Fibroblast of skin of left quadriceps (primary cell): ENCODE data around the gene METTL26.

ENCODE experiments used
- DNase-seq, 2 experiments: peaks; one replicate each; pipeline ENCODE4 v3.0.0-alpha.2; 2013; ENCODE audit warnings: low read depth in 2 of 2

METTL26 gene

GRCh38 chr16:674968-675883 lies 39.1 kb upstream of the METTL26 start, which contains the start of gene RHBDL1:
TSS of gene RHBDL1 (plus strand) at chr16:675671. CDS start at chr16:675791, 120 bp downstream.
- no peak for DNase-seq

- no peak for DNase-seq
Observed at GRCh38 chr16:674214-674881, 38.2 kb upstream of the METTL26 start.

- DNase-seq: no peak
Observed at GRCh38 chr16:673399-673991, 37.4 kb upstream of the METTL26 start.

- no peak for DNase-seq
Observed at GRCh38 chr16:672851-673250, 36.7 kb upstream of the METTL26 start.

GRCh38 chr16:672371-672770 lies 36.3 kb upstream of the METTL26 start:
- DNase-seq: no peak

GRCh38 chr16:671353-672131 lies 35.4 kb upstream of the METTL26 start:
- no peak for DNase-seq

GRCh38 chr16:670485-671352 lies 34.6 kb upstream of the METTL26 start:
- no peak for DNase-seq

GRCh38 chr16:669666-670065 lies 33.6 kb upstream of the METTL26 start:
- no peak for DNase-seq

- DNase-seq: no peak
Observed at GRCh38 chr16:668519-669171, 32.5 kb upstream of the METTL26 start.

- DNase-seq: peak; percentile 69
Observed at GRCh38 chr16:667780-668518, 31.8 kb upstream of the METTL26 start, which contains the start of gene RHOT2. TSS of gene RHOT2 (plus strand) at chr16:668132. CDS start at chr16:668200, 68 bp downstream.

GRCh38 chr16:667113-667779 lies 31.1 kb upstream of the METTL26 start:
- no peak for DNase-seq

GRCh38 chr16:666572-666971 lies 30.5 kb upstream of the METTL26 start:
- no peak for DNase-seq

- no peak for DNase-seq
Observed at GRCh38 chr16:662597-662996, 26.5 kb upstream of the METTL26 start.

GRCh38 chr16:662095-662494 lies 26.0 kb upstream of the METTL26 start:
- no peak for DNase-seq

GRCh38 chr16:661184-661821 lies 25.2 kb upstream of the METTL26 start:
- no peak for DNase-seq

- DNase-seq: no peak
Observed at GRCh38 chr16:660459-661183, 24.5 kb upstream of the METTL26 start.

- no peak for DNase-seq
Observed at GRCh38 chr16:660132-660458, 24.0 kb upstream of the METTL26 start.

GRCh38 chr16:659618-660017 lies 23.5 kb upstream of the METTL26 start:
- no peak for DNase-seq
